ENCODE data around the gene PPCDC.

GRCh38 chr15:75038231-75038630 is 14.8 kb downstream of the PPCDC start:
- no peak for TF ChIP-seq CTCF (conservative IDR thresholded peaks at IDR 0.05; ENCODE audit: low read length)
- no peak for TF ChIP-seq EZH2phosphoT487 (IDR thresholded peaks at IDR 0.05; ENCODE audit: borderline replicate concordance)
